NCI-H128 (cell line): Measurements from ENCODE around the gene GRHPR.
"Not testable (repeated sequence)": the region's sequence is repeated elsewhere in the genome, so short reads cannot be mapped to it uniquely, and the experiment has no call there.

Experiments
- DNase-seq: peaks from one replicate; lab custom pipeline; 2025; ENCODE audit not compliant: unreplicated experiment; lab: John Stamatoyannopoulos, UW

Gene GRHPR

GRCh38 chr9:37422289-37423104 is at the start of gene GRHPR:
Gene GRHPR (plus strand): TSS chr9:37422696. CDS start chr9:37422751, 55 bp downstream.
- peak; percentile 50 for DNase-seq

DNA sequence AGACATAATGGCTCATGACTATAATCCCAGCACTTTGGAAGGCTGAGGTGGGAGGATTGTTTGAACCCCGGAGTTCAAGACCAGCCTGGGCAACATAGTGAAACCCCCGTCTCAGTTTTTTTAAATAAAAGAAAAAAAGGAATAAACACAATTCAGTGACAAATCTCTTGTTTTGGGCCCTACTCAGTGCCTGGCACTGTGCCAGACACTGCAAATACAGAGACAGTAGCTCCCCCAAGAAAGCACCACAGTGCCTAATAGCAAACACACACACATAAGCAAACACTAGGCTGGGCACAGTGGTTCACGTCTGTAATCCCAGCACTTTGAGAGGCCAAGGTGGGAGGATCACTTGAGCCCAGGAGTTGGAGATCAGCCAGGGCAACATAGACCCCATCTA is 49.7 kb upstream of the GRHPR start:
- no peak for DNase-seq

DNA sequence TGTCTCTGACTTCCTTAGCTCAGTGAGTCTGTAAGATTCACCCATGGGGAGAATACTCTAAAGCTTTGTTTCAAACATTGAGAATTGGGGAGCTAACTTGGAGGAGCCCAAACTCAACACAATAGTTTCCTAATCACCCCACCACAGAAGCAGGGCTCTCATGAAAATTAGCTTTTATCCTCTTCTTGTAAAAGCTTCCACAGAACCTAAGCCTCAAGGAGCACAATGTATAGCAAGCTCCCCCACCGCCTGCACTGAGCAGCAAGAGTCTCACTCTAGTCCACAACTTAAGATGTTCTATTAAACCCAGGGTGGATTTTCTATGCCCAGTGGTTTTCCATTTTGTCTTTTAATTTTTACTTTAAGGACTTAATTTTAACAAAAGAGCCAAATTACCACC is 48.9 kb upstream of the GRHPR start:
- no peak for DNase-seq

- no peak for DNase-seq
Observed at GRCh38 chr9:37374892-37375291, 47.6 kb upstream of the GRHPR start.

DNA sequence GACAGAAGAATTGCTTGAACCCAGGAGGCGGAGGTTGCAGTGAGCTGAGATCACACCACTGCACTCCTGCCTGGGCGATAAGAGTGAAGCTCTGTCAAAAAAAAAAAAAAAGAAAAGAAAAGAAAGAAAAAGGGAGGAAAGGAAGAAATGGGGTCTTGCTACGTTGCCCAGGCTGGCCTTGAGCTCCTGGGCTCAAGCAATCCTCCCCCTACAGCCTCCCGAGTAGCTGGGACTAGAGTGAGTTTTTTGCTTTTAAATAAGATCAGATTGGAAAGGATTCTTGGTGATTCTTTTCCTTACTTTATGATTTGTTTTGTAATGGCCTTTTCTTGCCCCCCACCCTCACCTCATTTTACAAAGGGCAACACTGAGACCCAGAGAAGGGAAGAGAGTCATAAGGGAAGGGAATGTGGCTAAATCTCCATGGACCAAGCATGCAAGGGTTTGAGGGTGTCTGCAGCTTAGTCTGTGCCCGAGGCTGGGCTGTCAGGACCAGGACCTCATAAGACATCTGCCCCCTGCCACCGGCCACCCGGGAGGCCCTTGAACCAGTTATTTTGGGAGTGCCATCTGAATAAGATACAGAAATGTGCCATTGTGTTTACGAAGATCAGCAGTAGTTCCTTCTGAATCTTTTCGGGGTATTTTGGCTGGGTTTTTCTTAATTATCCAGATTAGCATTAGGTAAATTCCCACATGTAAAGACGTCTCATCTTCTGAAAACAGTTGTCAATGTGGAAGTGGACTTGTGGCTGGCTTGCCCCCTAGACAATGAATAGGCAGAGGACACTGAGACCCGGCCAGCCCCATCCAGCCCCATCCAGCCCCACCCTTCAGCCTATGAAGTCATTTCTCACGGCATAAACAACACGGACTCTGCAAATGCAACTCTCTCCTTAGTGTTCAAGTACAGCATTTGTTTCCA is 44.5 kb upstream of the GRHPR start:
- no peak for DNase-seq

- DNase-seq: no peak
Observed at GRCh38 chr9:37378613-37379004, 43.9 kb upstream of the GRHPR start.

DNA sequence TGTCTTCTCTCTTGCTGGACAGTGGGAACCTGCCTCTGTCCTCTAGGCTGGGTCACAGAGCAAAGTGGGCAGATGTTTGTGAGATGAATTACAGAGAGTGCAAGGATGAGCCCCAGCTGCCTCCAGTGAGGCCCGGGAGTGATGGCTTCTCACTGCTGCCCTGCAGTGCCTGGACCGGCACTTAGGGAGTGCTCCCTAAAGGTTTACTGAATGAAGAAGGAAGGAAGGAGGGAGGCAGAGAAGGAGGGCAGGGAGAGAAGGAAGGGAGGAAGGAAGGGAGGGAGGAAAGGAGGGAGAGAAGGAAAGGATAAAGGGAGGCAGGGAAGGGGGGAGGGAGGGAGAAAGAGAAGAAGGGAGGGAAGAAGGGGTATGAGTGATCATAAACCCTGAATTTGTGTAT is 42.7 kb upstream of the GRHPR start:
- no peak for DNase-seq

GRCh38 chr9:37380570-37380969 is 41.9 kb upstream of the GRHPR start:
- DNase-seq: no peak

DNA sequence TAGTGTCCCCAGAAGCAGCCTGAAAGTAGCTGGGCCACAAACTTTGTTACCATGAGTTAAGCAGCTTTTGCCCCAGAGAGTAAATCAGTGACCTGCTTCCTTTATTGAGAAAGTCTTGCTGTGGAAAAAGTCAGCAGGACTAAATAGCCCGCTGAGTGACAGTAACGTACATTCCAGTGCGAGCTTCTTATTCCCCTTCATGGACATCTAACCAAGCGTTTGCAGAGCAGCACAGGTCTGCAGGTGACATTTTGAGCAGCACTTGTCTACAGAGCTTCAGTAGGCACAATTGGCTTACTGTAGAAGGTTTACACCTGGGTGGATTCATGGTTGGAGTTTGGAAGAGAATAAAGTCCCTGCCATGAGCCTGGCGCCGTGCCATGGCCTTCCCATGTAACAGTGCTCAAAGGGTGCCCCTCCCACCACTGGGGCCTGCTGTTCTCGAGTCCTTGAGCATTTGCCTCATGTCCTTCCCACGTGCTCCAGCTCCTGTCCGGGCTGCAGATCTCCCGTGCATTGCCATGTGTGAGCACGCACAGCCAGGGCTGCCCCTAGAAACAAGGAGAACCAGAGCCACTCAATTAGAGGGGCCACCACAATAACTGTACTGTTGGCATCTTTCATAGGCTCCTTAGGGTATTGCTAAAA is 41.3 kb upstream of the GRHPR start:
- DNase-seq: no peak

DNA sequence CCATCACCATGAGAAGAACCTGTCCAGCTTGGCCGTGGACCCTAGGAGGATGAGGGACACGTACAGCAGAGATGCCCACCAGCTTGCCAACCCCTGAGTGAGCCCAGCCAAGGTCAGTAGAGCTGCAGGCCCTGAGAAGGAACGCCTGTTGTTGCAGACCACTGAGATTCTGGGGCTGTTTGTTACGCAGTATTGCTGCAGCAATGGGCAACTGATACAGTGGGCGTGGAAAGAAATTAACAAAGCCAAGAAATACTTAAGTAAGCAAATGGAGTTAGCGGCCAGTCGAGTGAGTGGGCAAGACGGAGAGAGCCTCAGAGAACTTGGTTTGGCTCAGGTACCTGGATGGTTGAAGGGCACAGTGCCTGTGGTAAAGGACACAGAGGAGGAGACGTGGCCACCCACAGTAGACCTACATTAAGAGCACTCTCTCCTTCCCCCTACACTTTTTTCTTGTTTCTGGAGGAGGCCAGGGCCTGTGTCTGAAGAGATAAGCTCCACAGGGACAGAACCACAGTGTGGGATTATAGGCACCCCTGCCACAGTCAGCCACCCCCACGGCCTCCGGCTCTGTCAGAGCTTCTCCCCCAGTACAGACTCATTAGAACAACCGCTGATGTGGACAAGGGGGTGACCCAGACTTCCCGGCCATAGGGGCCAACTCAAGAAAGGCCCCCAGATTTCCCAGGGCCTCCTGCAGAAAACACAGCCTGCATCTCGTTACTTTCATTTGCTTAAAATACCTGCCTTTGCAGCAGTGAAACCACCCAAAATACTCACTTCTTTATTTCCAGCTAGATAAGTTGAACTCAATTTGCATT is 40.1 kb upstream of the GRHPR start:
- no peak for DNase-seq

- DNase-seq: no peak
Observed at GRCh38 chr9:37382982-37383357, 39.5 kb upstream of the GRHPR start.

GRCh38 chr9:37383393-37383792 is 39.1 kb upstream of the GRHPR start:
- DNase-seq: no peak

GRCh38 chr9:37383876-37384746 is 38.4 kb upstream of the GRHPR start:
- DNase-seq: no peak

DNA sequence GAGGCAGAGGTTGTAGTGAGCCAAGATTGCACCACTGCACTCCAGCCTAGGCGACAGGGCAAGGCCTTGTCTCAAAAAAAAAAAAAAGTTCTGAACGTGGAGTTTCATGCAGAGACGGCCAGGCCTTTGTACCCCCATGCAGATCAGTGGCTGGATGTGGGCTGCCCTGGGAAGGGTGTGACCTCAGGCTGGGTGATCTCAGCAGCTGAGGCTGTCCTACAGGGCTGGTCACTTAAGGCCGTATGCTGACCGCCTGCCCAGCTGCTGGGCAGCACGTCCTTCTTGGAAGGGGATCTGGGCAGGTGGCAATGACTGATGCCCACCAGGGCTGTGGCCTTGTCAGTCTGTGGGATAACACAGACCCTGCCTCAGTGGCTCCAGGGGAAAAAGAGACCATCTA is 37.2 kb upstream of the GRHPR start:
- no peak for DNase-seq

DNA sequence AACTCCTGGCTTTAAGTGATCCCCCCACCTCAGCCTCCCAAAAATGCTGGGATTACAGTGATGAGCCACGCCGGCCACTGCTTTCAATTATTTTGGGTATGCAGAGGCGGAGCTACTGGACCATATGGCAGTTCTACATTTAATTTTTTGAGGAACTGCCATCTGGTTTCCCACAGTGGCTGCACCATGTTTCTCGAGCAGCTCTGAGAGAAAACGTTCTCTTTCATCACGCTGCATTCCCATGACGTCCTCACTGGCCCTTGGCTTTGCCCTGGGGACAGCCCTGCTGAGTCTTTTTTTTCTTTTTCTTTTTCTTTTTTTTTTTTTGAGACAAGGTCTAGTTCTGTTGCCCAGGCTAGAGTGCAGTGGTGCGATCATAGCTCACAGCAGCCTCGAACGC is 35.5 kb upstream of the GRHPR start:
- DNase-seq: no peak

- no peak for DNase-seq
Observed at GRCh38 chr9:37390759-37391158, 31.7 kb upstream of the GRHPR start.

DNA sequence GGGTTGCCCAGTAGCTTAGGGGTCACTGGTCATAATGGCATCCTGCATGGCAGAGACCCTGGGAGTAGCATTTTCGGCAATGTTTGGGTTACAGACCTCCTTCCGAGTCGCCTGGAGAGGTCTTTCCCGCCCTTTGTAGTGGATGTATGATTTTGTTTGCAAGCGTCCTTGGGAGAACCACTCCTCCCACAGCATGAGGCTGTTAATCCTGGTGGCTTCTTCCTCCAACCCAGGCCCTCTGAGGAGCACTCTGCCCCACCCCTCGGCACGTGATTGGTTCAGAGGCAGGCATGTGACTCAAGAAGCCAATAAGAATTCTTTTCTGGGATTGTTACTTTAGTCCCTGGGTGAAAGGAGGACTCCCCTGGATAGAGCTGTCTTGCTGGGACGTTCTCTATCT is 30.2 kb upstream of the GRHPR start:
- no peak for DNase-seq

- DNase-seq: no peak
Observed at GRCh38 chr9:37395229-37395628, 27.3 kb upstream of the GRHPR start.

DNA sequence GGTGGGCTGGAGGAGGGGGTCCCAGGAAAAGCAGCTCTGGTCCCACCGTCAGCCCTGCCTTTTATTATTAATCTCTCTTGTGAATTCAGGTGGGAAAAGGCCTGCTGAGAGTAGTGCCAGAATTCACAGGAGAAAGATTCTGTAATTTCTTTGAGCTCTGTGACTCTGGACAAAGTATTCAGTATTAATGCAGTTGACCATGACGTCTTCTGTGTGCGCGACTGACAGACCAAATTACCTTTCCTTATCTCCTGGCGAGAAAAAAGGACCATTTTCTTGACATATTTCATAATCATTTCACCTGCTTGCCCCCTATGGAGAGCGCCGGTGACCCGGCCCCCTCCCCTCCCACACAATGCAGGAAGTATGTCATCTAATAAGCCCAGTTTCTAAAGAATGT is 26.8 kb upstream of the GRHPR start:
- no peak for DNase-seq

- DNase-seq: not testable (repeated sequence)
Observed at GRCh38 chr9:37397948-37398347, 24.5 kb upstream of the GRHPR start.
